SK-N-MC (cell line): Measurements from ENCODE around the gene FOXF2.

ENCODE experiments used
- EZH2 ChIP-seq: fragments of 200-600 bp; sonication (generic); IDR thresholded peaks from one replicate; pipeline ENCODE4 v1.6.1; 2017; ENCODE audit warnings: antibody characterized with exemption
- POLR2AphosphoS5 ChIP-seq: IDR thresholded peaks from 2 replicates; pipeline ENCODE4 v1.6.1; 2012; ENCODE audit warnings: mild to moderate bottlenecking, low read depth, low read length, borderline replicate concordance

DNA sequence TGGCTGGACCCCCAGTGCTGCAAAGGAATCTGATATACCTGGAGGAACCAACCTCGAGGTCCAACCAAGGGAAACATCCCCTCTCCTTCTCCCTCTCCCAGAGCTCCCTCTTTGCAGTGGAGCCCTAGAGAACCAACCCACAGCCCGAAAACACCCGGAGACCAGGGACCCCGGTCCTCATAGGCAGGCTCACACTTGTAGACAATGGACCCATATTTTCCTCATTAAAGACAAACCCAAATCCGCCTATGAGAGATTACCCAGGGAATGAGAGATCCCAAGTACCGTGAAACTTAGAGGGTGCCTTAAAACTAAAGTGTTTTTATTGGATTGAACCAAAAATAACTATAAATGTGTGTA is 9.6 kb upstream of the FOXF2 start:
- TF ChIP-seq POLR2AphosphoS5: no peak
- TF ChIP-seq EZH2: no peak
